Kidney epithelial cell (primary cell): ENCODE data around the gene PUSL1. TPM values are rescaled to one million over a fixed set of nuclear protein-coding genes. Genes with fewer than 3 reads are reported as not detected.

Source experiments
- DNase-seq: peaks from one replicate; pipeline ENCODE4 v3.0.0-alpha.2; 2010; ENCODE audit warnings: low read depth
- H3K27me3 ChIP-seq: 2 replicates; pipeline ENCODE4 v1.6.0; 2011; ENCODE audit warnings: low read length; ENCODE audit not compliant: control insufficient read depth, insufficient read depth
- H3K36me3 ChIP-seq: 2 replicates; pipeline ENCODE4 v1.5.1; 2011; ENCODE audit warnings: low read length; ENCODE audit not compliant: control insufficient read depth, insufficient read depth
- H3K4me3 ChIP-seq: 2 replicates; pipeline ENCODE4 v1.5.1; 2011; ENCODE audit warnings: low read depth, mild to moderate bottlenecking, control low read depth, low read length
- CTCF ChIP-seq: IDR thresholded peaks from 2 replicates; pipeline ENCODE4 v1.5.1; 2011; ENCODE audit warnings: mild to moderate bottlenecking, moderate library complexity, low read length, control low read depth, inconsistent platforms; ENCODE audit not compliant: insufficient read depth, poor library complexity, severe bottlenecking
- total RNA-seq: library from RNA; depleted of rRNA; stranded (reverse); fragments of >200 nt; gene quantifications from 2 replicates; pipeline ENCODE4 v1.2.3, GENCODE V29; 2015

PUSL1 gene
- total RNA-seq, result 45.1 and 59.9 TPM in 2 replicates

GRCh38 chr1:1307923-1308755, at the start of gene PUSL1, which contains the start of gene ACAP3:
Gene PUSL1, plus strand, starts transcription at chr1:1308597. Its CDS starts 47 bp downstream, at chr1:1308644.
Gene ACAP3, minus strand, starts transcription at chr1:1307930. Its CDS starts 115 bp downstream, at chr1:1307815.
- H3K36me3 ChIP-seq, result peaks cover 4% of the 10 kb centered on the region
- no peaks in the 10 kb centered on the region for H3K27me3 ChIP-seq
- no peak for TF ChIP-seq CTCF
- peak; percentile 34 for DNase-seq
- peak within 1 kb of the TSS; percentile 81 for H3K4me3 ChIP-seq

- Histone ChIP-seq H3K4me3 (no peak overlapping the region), H3K27me3 (no peaks in the 10 kb centered on the region), H3K36me3 (peaks cover 1% of the 10 kb centered on the region)
- TF ChIP-seq CTCF, result no peak
- no peak for DNase-seq
Observed at GRCh38 chr1:1259119-1259488, 49.3 kb upstream of the PUSL1 start.

GRCh38 chr1:1259540-1259939, 48.9 kb upstream of the PUSL1 start:
- no peak for DNase-seq
- no peak overlapping the region for H3K4me3 ChIP-seq
- H3K36me3 ChIP-seq, result peaks cover 1% of the 10 kb centered on the region
- TF ChIP-seq CTCF, result no peak
- no peaks in the 10 kb centered on the region for H3K27me3 ChIP-seq

GRCh38 chr1:1259951-1260600, 48.3 kb upstream of the PUSL1 start:
- TF ChIP-seq CTCF, result no peak
- Histone ChIP-seq H3K4me3 (no peak overlapping the region), H3K36me3 (peaks cover 1% of the 10 kb centered on the region), H3K27me3 (no peaks in the 10 kb centered on the region)
- no peak for DNase-seq

- Histone ChIP-seq H3K4me3 (no peak overlapping the region), H3K36me3 (peaks cover 2% of the 10 kb centered on the region), H3K27me3 (no peaks in the 10 kb centered on the region)
- TF ChIP-seq CTCF, result no peak
- DNase-seq, result no peak
Observed at GRCh38 chr1:1260843-1261560, 47.4 kb upstream of the PUSL1 start.
